Stimulated activated CD4-positive, alpha-beta T cell treated with anti-CD3 and anti-CD28 coated beads, Interleukin-12 subunit alpha, Interleukin-12 subunit beta, amount 100 ng/mL, for 4 hours (primary cell): ENCODE results near the gene WWOX.
"Not testable (repeated sequence)": the region's sequence is repeated elsewhere in the genome, so short reads cannot be mapped to it uniquely, and the experiment has no call there.

ENCODE experiments used
- DNase-seq: peaks from one replicate; pipeline ENCODE4 v3.0.0-alpha.2; 2020

Gene WWOX

DNA sequence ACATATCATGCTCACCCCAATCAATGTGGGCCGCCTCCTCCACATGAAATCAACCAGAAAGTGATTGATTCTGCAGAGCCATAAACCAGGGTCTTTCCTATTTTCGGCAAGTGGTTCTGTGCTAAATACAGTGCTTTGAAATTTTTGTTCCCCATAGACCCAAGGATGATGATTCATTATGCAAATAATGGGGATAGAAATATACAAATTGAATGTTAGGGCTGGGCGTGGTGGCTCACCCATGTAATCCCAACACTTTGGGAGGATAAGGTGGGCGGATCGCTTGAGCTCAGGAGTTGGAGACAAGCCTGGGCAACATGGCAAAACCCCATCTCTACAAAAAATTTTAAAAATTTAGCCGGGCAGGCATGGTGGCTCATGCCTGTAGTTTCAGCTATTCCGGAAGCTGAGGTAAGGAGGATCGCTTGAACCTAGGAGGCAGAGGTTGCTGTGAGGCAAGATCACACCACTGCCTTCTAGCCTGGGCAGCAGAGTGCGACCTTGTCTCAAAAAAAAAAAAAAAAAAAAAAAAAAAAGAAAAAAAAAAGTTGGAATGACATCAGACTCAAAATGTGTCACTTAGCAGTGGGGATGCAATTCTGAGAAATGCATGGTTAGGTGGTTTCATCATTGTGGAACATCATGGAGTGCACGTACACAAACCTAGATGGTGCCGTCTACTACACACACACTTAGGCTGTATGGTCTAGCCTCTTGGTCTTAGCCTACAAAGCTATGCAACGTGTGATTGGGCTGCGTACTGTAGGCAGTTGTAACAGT lies 919.4 kb downstream of the WWOX start:
- DNase-seq, result no peak

- no peak for DNase-seq
Measured at GRCh38 chr16:79019431-79019830, 920.0 kb downstream of the WWOX start.

DNA sequence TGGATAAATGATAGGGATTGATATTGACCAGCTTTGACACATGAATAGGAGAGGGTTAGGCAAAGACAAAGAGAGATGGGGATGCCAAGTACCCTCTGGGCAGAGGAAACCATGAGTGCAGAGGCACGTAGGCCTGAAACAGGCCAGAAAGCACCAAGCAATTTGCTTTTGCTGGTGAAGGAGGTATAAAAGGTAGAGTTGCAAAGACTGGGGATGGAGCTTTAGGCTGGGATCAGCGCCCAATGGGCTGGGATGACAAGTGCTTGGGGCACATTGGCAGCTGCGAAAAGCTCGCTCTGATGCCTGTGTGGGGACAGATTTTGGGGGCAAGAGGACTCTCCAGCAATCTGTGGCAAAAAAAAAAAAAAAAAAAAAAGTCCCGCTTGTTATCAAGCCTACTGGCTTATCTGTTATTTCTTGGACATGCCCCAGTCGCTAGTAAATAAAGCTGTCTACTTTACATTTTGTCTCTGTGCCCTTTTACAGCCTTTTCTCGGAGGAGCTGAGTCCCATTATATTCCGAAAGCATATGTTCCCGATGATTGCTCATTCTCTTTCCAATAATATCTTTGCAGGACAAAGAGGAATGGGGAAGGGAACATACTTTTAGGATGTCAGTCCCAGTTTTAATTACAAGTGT lies 922.7 kb downstream of the WWOX start:
- no peak for DNase-seq

DNA sequence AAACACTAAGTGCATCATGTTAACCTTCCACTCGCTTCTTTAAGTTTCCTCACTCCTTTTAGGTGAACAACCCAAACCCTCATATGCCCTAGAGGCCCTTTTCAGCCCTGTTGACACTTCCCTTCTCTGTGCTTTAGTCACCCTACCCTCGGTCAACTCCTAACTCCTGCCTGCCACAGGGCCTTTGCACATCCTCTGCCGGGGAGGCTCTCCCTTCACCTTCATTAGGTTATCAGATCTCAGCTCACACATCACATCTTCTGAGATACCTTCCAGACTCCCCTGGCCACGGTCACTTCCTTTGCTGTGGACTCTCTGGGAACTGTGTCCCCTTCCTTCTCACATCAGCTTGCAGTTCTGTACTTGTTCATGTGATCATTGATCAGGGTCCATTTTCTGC lies 926.7 kb downstream of the WWOX start:
- DNase-seq, result no peak

DNA sequence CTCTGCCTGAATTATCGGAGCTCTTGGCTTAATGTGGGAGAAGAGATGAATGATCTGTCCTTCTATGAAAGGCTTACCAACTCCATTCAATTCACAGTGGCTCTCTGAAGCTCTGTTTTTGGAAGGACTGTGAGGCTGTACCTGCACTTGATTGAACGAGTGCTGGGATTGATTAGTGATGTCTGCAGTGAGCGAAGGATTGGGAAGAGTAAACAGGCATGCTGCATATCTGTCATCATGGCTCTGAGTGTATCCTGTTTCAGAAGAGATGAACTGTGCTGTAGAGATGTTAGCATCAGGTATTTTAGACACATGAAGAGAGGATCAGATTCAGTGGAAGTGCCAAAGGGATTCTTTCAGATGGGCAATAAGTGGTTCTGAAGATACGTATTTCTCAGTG lies 937.1 kb downstream of the WWOX start:
- no peak for DNase-seq

GRCh38 chr16:79037521-79038373 lies 938.3 kb downstream of the WWOX start:
- no peak for DNase-seq

DNA sequence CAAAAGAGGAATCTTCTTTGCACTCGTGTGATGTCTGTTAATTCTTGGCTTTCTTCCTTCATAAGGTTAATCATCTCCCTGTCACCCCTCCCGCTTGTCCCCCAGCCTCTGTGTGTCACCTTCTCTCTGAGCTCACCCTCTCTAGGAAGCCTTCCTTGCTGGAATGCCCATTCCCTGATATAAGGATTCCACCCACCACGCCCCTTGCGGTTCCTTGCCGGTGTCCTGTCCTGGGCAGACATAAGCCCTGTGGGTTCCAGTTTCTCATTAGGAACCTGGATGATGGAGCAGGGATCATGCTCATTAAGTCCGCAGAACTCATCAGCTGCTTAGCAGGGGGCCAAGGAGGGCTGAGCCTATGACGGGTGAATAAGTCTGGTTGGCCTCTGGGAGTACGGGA lies 941.8 kb downstream of the WWOX start:
- no peak for DNase-seq

DNA sequence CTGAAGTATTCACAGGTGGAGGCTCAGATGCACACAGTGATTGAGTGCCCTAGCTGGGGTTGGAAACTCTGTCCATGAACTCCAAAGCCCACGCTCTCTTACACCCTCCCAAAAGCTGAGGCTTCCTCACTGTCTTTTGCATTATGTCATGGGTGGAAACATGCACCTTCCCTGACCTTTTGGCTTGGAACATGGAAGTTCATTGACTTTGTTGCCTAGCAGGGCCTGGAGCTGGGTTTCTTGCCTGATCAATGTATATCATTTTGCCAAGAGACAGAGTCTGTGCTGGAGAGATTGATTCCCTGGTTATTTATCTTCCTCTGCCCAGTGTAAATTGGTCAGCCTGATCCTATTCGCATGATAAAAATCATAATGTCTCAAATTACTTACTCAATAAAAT lies 942.7 kb downstream of the WWOX start:
- DNase-seq, result no peak

DNA sequence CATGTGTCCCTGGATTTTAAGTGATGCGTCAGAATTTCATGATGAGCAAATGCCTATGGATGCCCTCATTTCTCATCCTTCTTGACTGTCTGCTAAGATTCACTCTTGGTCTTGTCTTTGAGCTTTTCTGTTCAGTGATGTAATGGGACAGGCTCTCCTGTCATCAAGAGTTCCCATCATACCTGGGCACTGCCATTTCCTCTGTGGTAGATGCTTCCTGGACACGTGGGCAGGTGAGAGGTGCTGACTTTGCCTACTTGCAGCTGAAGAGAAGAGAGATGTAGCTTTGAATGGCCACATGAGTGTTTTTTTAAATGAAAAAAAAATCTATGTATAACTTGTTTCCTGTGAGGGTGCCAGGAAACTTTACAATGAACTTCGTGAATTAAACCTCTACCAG lies 943.4 kb downstream of the WWOX start:
- peak; percentile 10 for DNase-seq

- DNase-seq, result no peak
Measured at GRCh38 chr16:79045191-79045590, 945.7 kb downstream of the WWOX start.

- no peak for DNase-seq
Measured at GRCh38 chr16:79047337-79047736, 947.9 kb downstream of the WWOX start.

- DNase-seq, result no peak
Measured at GRCh38 chr16:79049040-79049439, 949.6 kb downstream of the WWOX start.

GRCh38 chr16:79050063-79050462 lies 950.6 kb downstream of the WWOX start:
- no peak for DNase-seq

DNA sequence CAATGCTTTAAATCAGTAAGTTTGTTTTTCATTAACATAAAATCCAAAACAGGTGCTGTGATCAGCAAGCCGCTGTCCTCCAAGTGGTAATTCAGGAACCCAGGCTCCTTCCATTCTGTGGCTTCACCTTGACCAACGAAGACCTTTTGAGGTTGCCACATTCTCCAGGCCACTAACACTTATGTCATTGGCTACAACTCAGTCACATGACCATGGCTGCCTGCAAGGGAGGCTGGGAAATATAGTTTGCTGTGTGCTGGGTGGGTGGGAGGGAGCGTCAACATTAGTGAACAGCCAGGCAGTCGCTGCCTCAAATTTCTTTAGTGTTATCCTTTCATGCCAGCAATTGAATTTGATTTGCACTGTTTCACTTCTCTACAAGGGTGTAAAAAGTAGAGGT lies 951.9 kb downstream of the WWOX start:
- no peak for DNase-seq

DNA sequence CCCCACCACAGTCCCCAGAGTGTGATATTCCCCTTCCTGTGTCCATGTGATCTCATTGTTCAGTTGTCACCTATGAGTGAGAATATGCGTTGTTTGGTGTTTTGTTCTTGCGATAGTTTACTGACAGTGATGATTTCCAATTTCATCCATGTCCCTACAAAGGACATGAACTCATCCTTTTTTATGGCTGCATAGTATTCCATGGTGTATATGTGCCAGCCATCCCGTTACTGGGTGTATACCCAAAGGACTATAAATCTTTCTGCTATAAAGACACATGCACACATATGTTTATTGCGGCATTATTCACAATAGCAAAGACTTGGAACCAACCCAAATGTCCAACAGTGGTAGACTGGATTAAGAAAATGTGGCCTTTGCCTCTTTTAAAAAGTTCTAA lies 952.7 kb downstream of the WWOX start:
- not testable (repeated sequence) for DNase-seq

GRCh38 chr16:79053577-79053976 lies 954.1 kb downstream of the WWOX start:
- no peak for DNase-seq

DNA sequence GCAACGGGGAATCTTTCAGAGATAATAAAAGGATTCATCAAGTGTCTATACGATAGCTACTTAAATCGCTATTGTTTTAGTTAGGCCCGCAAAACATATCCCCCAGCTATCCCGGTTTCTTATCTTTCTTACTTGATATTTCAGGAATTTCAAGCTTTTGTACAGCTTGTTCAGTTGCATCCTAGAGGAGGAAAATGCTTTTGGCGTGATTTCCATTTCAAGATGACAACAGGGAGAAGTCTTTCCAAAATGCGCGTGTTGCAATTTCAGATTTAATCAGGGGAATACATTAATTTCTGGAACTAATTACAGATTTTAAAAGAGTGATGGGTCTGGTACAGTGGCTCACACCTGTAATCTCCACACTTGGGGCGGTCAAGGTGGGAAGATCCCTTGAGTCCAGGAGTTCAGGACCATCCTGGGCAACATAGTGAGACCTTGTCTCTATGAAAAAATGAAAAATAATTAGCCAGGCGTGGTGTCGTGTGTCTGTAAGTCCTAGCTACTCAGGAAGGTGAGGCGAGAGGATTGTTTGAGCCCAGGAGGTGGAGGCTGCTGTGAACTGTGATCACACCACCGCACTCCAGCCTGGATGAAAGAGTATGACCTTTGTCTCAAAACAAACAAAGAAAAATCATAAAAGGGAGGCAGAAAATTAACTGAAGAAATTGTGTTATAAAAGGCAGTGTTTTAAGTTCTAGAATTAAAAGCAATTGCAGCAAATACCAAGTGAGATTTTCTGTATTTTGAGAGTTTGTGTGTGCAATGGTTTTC lies 954.9 kb downstream of the WWOX start:
- no peak for DNase-seq

DNA sequence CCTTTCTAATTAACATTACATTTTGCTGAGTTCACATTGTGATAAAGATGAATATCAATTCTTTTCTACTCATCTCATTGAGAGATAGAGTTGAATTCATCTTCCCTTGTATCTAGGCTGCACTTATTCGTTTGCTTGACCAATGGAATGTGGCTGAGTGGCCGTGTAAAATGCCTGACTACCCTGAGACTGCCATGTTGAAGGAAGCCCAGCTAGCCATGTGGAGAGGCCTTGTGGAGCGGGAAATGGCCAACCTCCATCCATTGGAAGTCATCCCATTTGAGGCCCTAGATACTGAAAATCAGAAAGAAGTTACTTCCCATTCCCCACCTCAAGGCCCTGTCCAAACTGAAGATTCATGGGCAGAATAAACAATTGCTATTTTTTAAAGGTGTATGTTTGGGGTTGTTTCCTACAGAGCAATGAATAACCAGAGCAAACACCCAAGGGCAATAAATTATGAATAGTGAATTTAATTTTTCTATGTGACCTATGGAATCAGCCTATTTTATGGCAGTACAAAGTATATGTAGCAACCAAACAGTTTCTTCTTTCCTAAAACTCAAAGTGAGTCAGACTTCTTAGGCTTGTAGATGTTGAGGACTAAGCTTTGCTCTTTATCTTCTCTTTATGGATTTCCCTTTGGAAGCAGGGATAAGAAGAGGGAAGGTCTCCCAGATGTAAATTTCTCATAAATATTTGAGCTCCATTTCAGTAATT lies 956.0 kb downstream of the WWOX start:
- no peak for DNase-seq

DNA sequence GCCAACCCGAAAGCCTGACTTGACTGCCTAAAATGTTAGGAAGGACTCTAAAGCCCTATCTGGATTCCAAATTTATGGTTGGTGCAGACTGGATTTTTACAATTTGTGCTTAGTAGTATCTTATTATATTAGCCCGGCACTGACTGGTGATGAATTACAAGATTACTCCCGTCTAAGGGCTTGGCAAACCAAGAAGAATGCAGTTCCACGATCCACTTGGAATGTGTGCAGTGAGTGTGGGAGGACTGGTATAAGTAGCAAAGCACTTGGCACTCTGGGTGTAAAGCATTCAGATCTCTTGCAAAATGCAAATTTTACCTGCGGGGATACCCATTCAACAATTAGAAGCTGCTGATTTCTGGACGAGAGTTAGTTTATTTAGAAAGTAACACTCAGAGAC lies 961.7 kb downstream of the WWOX start:
- DNase-seq, result no peak

DNA sequence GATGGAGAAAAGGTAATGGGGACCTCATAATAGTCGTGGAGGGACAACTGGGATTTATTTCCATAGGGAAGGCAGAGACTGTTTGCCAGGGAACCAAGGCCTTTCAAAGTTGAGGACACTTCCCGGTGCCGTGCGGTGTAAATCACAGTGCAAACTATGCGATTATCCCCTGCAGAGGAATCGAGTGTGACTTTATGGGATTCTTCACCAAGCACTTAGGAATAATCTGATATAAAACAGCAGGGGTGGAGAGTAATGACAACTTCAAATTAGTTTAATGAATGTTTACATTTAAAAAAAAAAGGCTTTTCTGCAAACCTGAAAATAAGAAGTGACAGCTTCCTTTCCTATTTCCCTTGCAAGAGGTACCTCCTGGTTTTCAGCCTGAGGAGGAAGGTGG lies 962.9 kb downstream of the WWOX start:
- DNase-seq, result no peak

GRCh38 chr16:79062821-79063220 lies 963.4 kb downstream of the WWOX start:
- DNase-seq, result no peak

DNA sequence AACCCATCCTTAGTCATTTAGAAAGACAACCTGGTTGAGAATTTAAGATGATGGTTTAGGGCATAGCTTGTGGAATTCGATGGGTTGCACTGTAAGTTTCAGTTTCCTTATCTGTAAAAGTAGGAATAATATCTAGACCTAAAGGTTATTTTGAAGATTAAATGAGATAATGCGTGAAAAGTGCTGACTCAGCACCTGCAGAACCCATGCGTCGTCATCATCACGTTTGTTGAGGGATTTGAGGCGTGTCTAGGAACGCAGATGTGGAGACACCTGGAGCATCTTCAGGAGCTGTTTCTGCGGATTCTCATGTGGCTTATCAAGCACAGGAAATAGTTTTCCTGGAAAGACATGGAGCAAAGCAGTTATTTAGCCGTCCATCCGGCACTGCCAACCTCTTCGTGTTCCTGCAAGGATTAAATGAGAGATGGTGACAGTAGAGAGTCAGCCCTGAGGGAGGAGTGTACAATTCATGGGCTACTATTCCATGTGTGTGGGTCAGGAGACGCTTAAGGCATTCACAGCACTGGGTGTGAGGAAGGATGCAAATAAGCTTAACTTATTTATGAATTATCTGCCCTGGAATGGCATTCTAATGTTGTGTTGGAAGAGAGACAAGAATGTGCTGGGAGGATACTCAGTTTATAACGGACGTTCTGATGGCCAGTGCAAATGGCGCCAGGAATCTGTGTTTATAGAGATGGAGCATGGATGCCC lies 965.0 kb downstream of the WWOX start:
- no peak for DNase-seq
